Panc1 (cell line): ENCODE results near the gene CLTC.

Source experiments
- CTCF ChIP-seq: fragments of 450-650 bp; IDR thresholded peaks from 2 replicates; pipeline ENCODE4 v1.5.1; 2017; ENCODE audit warnings: mild to moderate bottlenecking
- SIN3A ChIP-seq: IDR thresholded peaks from 2 replicates; pipeline ENCODE4 v1.6.1; 2012; ENCODE audit warnings: low read depth, mild to moderate bottlenecking, low read length, moderate library complexity, borderline replicate concordance; ENCODE audit not compliant: insufficient read depth

DNA sequence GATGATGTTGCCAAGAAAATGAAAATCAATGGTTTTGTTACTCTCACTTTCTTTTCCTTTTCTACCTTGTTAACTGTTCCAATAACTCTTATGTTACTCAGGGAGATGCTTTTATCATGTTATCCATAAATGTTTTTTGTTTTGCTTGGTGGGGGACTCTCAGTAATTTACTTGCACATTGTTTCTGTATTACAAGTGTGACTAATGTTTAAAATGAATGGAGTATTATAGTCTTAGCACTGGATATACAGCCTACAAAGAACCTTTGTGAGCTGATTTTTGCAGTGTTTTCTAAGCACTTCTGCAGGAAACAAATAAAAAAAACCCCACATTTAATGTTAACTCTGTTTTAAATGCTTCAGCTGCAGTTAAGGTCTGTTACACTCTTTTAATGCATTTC lies 99.8 kb downstream of the CLTC start:
- TF ChIP-seq SIN3A (no peak), CTCF (no peak)
